MV-4-11 (cell line): Measurements from ENCODE around the gene PNPLA8.
A peak's percentile ranks its signal among the peaks of the same experiment; 100 is the strongest.
"Not testable (repeated sequence)": the region's sequence is repeated elsewhere in the genome, so short reads cannot be mapped to it uniquely, and the experiment has no call there.

Experiments
- DNase-seq: peaks from one replicate; lab custom pipeline; 2025; lab: John Stamatoyannopoulos, UW

Gene PNPLA8

GRCh38 chr7:108525985-108526767 lies at the start of gene PNPLA8:
TSS of gene PNPLA8 (minus strand) at chr7:108526135. CDS start at chr7:108515491, 10,644 bp downstream.
- peak; percentile 99 for DNase-seq

DNA sequence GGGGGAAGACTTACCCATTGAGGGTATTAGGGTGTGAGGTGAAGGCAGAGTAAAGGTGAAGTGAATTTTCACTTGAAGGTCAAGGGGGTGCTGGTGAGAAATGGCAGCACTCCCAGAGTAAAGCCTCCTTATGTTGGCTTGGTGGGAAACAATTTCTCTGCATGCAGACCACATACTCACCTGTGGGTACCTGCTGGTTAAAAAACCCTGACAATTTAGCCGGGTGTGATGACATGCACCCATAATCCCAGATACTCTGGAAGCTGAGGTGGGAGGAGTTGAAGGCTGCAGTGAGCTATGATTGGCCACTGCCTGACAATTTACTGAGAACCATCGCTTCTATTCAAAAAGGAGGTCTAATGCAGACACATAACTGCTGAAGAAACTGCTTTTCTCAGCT lies 49.2 kb upstream of the PNPLA8 start:
- DNase-seq = no peak

GRCh38 chr7:108572480-108572879 lies 46.5 kb upstream of the PNPLA8 start:
- DNase-seq = no peak

DNA sequence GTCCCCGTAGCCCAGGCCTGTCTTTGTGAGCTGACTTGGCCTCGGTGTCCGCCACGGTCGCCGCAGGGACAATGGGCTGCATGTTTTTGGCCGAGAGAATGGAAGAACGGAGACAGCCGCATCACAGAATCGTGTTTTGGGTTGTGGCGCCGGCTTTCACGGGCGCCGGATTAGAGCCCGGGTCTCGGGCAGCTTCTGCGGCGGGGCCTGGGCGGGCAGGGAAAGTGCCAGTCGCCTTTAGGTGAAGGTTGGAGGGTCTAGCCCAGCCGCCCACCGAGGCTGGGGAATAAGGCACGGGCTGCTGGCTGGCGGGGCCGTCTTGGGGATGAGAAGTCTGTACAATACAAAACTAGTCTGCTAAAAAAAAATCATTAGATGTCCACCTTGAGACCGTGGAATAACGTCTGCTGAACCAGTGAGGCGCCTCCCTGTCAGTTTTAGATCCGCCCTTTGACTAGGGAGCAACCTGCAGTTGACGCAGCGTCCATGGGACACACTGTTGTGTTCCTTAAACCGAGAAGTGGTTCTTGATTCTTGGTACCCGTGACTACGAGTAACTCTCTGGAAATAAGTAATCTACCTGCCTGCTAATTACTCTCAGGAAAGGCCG lies 44.3 kb upstream of the PNPLA8 start:
- peak; percentile 49 for DNase-seq

- DNase-seq = peak; percentile 99
Observed at GRCh38 chr7:108569381-108570145, 43.6 kb upstream of the PNPLA8 start, which contains the start of the genes DNAJB9 and THAP5. TSS of gene DNAJB9 (plus strand) at chr7:108569874. CDS start at chr7:108571727, 1,853 bp downstream. TSS of gene THAP5 (minus strand) at chr7:108569706. CDS start at chr7:108569569, 137 bp downstream.

GRCh38 chr7:108568801-108569380 lies 43.0 kb upstream of the PNPLA8 start:
- DNase-seq = no peak

DNA sequence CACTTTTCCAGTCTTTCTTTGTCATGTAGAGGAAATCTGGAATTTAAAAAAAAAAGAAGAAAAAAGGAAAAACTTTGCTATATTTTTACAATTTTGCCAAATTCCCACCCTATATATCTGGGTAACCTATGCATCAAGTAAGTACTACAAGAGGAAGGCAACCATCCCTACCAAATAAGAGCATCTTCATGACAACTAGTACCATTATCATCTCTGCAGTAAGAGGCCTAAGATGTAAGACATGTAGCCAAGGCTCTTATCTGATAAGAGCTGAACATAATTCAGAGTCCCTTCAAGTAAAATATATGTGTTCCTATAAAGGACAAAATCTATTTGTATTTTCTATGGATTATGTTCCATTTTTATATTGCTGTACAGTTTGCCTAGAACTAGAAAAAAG lies 40.1 kb upstream of the PNPLA8 start:
- DNase-seq = no peak

GRCh38 chr7:108561047-108561619 lies 35.2 kb upstream of the PNPLA8 start:
- DNase-seq = peak; percentile 30

DNA sequence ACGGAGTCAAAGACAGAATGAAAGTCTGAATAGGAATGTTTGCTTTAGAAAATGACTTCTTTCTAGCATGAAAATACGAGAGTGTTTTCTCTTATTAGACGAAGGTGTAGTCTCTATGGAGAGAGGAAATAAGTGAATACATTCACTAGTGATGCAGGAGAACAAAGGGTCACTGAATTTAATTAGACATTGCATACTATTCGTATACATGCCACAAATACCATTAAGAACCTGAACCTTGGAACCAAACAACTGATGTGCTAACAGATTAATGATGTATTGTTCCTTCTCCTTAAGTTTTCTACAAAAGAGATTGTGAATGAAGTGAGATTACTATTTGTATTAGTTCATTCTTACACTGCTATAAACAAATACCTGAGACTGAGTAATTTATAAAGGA lies 33.3 kb upstream of the PNPLA8 start:
- DNase-seq = no peak

GRCh38 chr7:108557617-108558016 lies 31.7 kb upstream of the PNPLA8 start:
- no peak for DNase-seq

DNA sequence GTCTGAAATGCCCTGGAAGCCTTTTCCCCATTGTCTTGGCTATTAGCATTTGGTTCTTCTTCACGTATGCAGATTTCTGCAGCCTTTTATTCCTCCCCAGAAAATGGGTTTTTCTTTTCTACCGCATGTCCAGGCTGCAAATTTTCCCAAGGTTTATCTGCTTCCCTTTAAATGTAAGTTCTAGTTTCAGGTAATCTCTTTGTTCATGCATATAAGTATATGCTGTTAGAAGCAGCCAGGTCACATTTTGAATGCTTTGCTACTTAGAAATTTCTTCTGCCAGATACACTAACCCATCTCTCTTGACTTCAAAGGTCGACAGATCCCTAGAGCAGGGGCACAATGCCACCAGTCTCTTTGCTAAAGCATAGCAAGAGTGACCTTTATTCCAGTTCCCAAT lies 31.3 kb upstream of the PNPLA8 start:
- DNase-seq = no peak

- DNase-seq = not testable (repeated sequence)
Observed at GRCh38 chr7:108556665-108557064, 30.7 kb upstream of the PNPLA8 start.

- DNase-seq = not testable (repeated sequence)
Observed at GRCh38 chr7:108548141-108548896, 22.4 kb upstream of the PNPLA8 start.

DNA sequence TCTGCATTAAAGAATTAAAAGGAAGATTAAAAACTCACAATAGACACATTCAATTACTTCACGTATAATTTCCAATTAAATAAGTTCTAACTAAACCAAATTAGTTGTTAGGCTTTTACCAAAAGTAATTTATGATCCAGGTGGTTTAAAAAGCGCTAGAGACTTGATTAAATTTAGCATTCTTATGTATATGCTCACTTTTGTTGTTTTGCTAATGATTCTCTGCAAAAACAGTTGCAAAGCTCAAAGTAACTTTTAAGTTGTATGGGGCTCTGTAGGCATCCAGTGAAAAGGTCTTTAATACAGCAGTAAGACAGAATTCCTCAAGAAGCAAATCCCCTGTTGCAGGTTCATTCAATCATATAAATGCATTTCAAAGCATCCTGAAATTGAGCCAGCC lies 15.5 kb upstream of the PNPLA8 start:
- no peak for DNase-seq

- not testable (repeated sequence) for DNase-seq
Observed at GRCh38 chr7:108538685-108539084, 12.8 kb upstream of the PNPLA8 start.

DNA sequence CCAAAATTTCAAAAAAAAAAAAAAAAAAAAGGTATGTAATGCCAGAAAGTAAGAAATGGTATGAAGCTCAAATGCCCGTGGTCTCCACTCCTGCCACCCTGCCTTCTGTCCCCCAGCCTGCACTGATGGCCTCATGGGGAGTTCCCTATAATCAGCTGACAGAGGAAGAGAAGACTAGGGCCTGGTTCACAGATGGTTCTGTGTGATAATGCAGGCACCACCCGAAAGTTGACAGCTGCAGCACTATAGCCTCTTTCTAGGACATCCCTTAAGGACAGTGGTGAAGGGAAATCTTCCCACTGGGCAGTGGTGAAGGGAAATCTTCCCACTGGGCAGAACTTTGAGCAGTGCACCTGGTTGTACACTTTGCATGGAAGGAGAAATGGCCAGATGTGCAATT lies 12.3 kb upstream of the PNPLA8 start:
- not testable (repeated sequence) for DNase-seq

- DNase-seq = no peak
Observed at GRCh38 chr7:108537229-108537628, 11.3 kb upstream of the PNPLA8 start.

DNA sequence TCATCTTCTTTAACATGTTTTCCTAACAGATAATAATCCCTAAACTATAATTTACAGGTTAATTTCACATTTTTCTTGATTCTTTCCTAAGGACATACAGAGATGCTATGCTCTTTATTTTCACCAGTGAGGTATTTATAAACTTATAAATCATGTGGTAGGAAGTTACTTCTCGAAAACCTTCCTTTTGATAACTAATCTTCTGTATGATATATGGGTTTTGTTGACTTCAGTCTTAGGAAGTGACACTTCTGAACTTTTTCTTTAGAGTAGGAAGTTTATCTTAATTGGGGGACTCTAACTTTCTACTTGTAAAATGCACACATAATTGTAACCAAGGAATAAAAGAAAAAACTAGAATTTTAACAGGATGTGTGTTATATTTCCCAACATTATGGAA lies 9.8 kb upstream of the PNPLA8 start:
- DNase-seq = no peak

- DNase-seq = peak; percentile 38
Observed at GRCh38 chr7:108535257-108535656, 9.3 kb upstream of the PNPLA8 start.

DNA sequence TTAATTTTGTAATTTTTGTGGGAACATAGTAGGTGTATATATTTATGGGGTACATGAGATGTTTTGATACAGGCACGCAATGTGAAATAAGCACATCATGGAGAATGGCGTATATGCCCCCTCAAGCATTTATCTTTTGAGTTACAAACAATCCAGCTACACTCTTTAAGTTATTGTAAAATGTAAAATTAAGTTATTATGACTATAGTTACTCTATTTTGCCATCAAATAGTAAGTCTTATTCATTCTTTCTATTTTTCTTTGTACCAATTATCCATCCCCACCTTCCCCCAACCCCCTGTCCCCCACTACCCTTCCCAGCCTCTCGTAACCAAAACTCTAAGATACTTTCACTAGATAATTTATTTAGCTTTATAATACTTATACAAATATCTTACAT lies 7.8 kb upstream of the PNPLA8 start:
- DNase-seq = no peak

- DNase-seq = no peak
Observed at GRCh38 chr7:108529341-108529740, 3.4 kb upstream of the PNPLA8 start.
